Fibroblast of lung (primary cell): ENCODE measurements around the gene NFATC3.
A peak's percentile ranks its signal among the peaks of the same experiment; 100 is the strongest.

Source experiments
- EZH2 ChIP-seq: IDR thresholded peaks from 2 replicates; pipeline ENCODE4 v1.5.1; 2012; ENCODE audit warnings: low read length, control low read depth, mild to moderate bottlenecking; ENCODE audit errors: missing control alignments
- TF ChIP-seq, protein P1 (sequence below), 2 donors: IDR thresholded peaks in 1 of 2; conservative IDR thresholded peaks in 1 of 2; 1 replicate in 1 of 2; 2 replicates in 1 of 2; pipeline ENCODE4 v1.5.1; 2011 to 2012; ENCODE audit warnings: low read length in 2 of 2, control low read depth in 1 of 2, inconsistent platforms in 1 of 2, low read depth in 1 of 2, mild to moderate bottlenecking in 1 of 2

DNA sequence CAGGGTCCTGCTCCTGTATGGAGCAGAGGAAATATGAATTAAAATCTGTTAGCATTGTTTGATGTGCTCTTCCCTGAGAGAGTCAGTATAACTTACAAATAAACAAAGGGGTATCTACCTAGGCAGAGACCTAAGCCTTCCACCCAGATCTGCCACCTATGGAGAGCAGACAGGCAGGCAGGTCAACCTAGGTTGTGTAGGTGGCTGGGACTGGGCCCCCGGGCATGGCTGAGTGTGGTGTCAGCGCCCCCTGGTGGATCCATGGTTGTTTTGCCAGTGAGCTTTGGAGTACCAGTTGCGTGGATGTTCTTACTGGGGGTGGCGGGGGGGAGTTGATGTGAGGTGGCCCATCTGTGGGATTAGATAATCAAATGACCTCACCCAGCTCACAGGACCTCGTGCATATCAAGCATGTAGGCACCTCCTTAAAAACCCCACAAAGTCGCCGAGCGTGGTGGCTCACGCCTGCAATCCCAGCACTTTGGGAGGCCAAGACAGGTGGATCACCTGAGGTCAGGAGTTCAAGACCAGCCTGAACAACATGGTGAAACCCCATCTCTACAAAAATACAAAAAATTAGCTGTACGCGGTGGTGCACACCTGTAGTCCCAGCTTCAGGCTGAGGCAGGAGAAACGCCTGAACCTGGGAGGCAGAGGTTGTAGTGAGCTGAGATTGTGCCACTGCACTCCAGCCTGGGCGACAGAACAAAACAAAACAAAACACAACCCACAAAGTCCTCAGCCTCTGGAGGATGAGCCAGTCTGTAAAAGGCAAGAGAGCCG, 44.5 kb upstream of the NFATC3 start:
- TF ChIP-seq, protein P1, sequence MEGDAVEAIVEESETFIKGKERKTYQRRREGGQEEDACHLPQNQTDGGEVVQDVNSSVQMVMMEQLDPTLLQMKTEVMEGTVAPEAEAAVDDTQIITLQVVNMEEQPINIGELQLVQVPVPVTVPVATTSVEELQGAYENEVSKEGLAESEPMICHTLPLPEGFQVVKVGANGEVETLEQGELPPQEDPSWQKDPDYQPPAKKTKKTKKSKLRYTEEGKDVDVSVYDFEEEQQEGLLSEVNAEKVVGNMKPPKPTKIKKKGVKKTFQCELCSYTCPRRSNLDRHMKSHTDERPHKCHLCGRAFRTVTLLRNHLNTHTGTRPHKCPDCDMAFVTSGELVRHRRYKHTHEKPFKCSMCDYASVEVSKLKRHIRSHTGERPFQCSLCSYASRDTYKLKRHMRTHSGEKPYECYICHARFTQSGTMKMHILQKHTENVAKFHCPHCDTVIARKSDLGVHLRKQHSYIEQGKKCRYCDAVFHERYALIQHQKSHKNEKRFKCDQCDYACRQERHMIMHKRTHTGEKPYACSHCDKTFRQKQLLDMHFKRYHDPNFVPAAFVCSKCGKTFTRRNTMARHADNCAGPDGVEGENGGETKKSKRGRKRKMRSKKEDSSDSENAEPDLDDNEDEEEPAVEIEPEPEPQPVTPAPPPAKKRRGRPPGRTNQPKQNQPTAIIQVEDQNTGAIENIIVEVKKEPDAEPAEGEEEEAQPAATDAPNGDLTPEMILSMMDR (conservative IDR thresholded peaks at IDR 0.05 in 1 of 2, IDR thresholded peaks at IDR 0.05 in 1 of 2; ENCODE audit: low read depth in 1 of 2, low read length in 2 of 2): peak; percentile 81 to 88
- TF ChIP-seq EZH2: no peak
